HL-60 (cell line): ENCODE measurements around the gene CNTF.

Experiments
- CTCF ChIP-seq: IDR thresholded peaks from one replicate; pipeline ENCODE4 v1.5.1; 2011; ENCODE audit warnings: low read length, control low read depth, inconsistent platforms; ENCODE audit not compliant: insufficient read depth
- GABPA ChIP-seq: IDR thresholded peaks from 2 replicates; pipeline ENCODE4 v1.6.1; 2012; ENCODE audit warnings: low read depth
- POLR2AphosphoS5 ChIP-seq: IDR thresholded peaks from 2 replicates; pipeline ENCODE4 v1.6.1; 2012; ENCODE audit warnings: low read depth

GRCh38 chr11:58615559-58615958, 6.9 kb upstream of the CNTF start:
- no peak for TF ChIP-seq CTCF
- TF ChIP-seq POLR2AphosphoS5 = no peak
- TF ChIP-seq GABPA = no peak
